PFSK-1 (cell line): ENCODE data around the gene ZIC5.

Experiments
- POLR2AphosphoS5 ChIP-seq: IDR thresholded peaks from 2 replicates; pipeline ENCODE4 v1.6.1; 2012; ENCODE audit warnings: low read depth, mild to moderate bottlenecking, control low read depth, low read length, moderate library complexity
- SIN3A ChIP-seq: IDR thresholded peaks from 2 replicates; pipeline ENCODE4 v1.6.1; 2012; ENCODE audit warnings: mild to moderate bottlenecking, low read length, moderate library complexity, borderline replicate concordance; ENCODE audit not compliant: insufficient read depth

DNA sequence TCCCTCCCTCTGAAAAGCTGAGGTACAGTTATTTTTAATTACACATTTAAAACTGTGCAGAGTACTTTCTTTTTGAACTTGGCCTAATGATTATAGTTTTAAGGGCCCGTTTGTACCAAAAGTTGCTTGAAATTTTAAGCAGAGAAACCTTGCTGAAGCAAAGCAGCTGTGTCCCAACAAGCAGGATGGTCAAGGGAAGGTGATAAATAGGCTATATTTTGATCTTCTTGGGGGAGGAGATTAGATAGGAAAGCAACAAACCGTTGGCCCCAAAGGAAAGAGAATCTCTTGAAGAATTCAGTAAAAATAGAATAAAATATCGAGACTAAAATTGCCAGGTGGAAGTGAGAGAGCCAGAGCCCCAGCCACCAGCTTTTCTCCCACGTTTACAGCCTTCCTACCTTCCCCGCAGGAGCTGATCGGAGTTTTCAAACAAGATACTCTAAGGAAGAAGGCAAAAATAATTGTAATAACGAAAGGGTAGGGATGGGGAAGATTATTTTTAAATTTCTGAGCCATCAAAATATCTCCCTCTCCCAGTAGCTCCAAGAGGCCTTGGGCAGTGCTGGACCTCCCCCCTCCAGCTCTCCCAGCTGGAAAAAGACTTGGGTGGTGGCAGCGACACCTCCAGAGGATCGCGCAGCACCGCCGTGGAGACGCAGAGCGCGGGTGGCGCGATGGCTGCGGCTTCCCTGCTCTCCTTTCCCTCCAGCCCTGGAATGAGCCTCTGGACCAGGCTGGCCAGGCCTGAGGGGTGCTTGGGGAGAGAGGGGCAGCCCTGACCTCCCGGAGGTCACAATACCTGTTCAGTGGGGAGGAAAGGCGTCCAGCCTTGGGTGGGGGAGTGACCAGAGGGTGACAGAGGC is 15.8 kb upstream of the ZIC5 start:
- TF ChIP-seq SIN3A = no peak
- TF ChIP-seq POLR2AphosphoS5 = no peak
